Esophagus squamous epithelium (tissue), 5 donors: ENCODE measurements around the gene GDI2. TPM values are rescaled to one million over a fixed set of nuclear protein-coding genes. Genes with fewer than 3 reads are reported as not detected.
"Not testable (repeated sequence)": the region's sequence is repeated elsewhere in the genome, so short reads cannot be mapped to it uniquely, and the experiment has no call there.

Experiments used
- DNase-seq: peaks from one replicate; lab custom pipeline; 2025; lab: John Stamatoyannopoulos, UW
- H3K27ac ChIP-seq, 4 donors: fragments of 200-600 bp; sonication (generic); one replicate each; pipeline ENCODE4 v1.5.1; 2016 to 2019; ENCODE audit warnings: mild to moderate bottlenecking in 1 of 4
- H3K27me3 ChIP-seq, 4 donors: fragments of 200-600 bp; sonication (generic); 1 replicate in 3 of 4; 2 replicates in 1 of 4; pipeline versions ENCODE4 v1.5.1 to v1.6.0; 2017 to 2021; ENCODE audit warnings: antibody characterized with exemption in 1 of 4
- H3K36me3 ChIP-seq, 3 donors: fragments of 200-600 bp; sonication (generic); one replicate each; pipeline ENCODE4 v1.5.1; 2016 to 2019
- H3K4me1 ChIP-seq, 3 donors: fragments of 200-600 bp; sonication (generic); one replicate each; pipeline ENCODE4 v1.5.1; 2017 to 2019
- H3K4me3 ChIP-seq, 4 donors: fragments of 200-600 bp; sonication (generic); 1 replicate in 3 of 4; 2 replicates in 1 of 4; pipeline ENCODE4 v1.5.1; 2016 to 2019; ENCODE audit warnings: mild to moderate bottlenecking in 2 of 4, moderate library complexity in 1 of 4
- H3K9me3 ChIP-seq, 3 donors: fragments of 200-600 bp; sonication (generic); one replicate each; pipeline ENCODE4 v1.5.1; 2016 to 2019
- POLR2A ChIP-seq, 4 donors: fragments of 450-650 bp; IDR thresholded peaks; one replicate each; pipeline ENCODE4 v1.6.1; 2017; ENCODE audit warnings: antibody characterized with exemption in 4 of 4, mild to moderate bottlenecking in 4 of 4, moderate library complexity in 3 of 4
- WGBS, 2 donors: methylation state at CpG; one replicate each; pipeline ENCODE4 v1.1.5; 2018; 5-methylcytosine and 5-hydroxymethylcytosine counted together
- intact Hi-C: fragments of 100-400 bp; cut with DNase I; formaldehyde crosslinking; loops from one replicate; pipeline ENCODE4 v1.15.0; 2022
- total RNA-seq, 4 donors: library from RNA; depleted of rRNA; stranded (reverse); fragments of >200 nt; gene quantifications; one replicate each; pipeline ENCODE4 v1.1.0, GENCODE V29; 2016
- TF ChIP-seq, protein P1 (sequence below), 6 experiments: fragments of 450-650 bp in 4 of 6; fragments of 200-600 bp in 2 of 6; sonication (generic) in 2 of 6; IDR thresholded peaks; one replicate each; pipeline ENCODE4 v1.5.1; 2016 to 2019; ENCODE audit warnings: antibody characterized with exemption in 6 of 6, mild to moderate bottlenecking in 4 of 6, moderate library complexity in 4 of 6
- donor health status: DM: yes; HTN: yes; CAD: no.

Gene GDI2
- total RNA-seq, 4 donors from 2014 or later: 153 to 299 (median 257) TPM

DNA sequence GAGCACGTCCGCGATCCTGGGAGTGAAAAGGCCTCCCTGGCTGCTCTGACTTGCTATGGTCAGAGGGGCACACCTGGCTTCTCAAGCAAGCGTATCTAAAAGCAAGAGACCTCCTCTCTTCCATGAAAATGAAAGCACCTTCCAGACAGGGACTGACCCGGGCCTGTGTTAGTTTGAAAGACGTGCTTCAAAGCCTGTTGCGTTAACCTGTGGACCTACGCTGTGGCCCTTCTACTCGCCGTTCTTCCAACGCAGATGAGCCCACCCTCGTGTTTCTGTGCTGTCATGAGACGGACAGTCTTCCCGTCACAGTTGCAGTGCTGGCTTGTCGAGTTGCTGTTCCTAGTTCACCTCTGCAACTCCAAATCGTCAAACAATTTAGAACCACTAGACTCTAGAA is 15.5 kb upstream of the GDI2 start:
- WGBS, 2 donors: 90 to 91% methylated on average over 15 to 16 of the region's 16 CpGs

DNA sequence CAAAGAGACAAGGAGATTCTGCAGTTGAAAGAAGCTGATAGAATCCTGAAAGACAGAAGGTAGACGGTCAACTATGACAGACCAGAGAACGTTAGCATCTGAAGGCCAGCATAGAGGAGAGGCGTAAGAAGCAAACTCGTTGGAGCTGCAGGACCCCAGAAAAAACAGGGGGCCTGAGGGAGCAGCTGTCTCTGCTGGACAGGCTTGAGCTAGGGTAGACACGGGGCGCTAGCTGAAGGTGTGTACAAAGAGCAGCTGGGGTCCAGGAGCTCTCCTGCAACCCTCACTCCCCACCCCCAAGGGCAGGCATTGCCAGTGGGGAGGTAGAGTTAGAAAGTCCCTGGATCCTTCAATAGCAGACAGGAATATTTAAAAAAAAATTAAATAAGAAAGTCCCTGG is 14.6 kb upstream of the GDI2 start:
- H3K36me3 ChIP-seq: no peaks in the 10 kb centered on the region
- H3K4me1 ChIP-seq: peaks cover 0 to 8% (median 4%) of the 10 kb centered on the region in 3 donors
- H3K4me3 ChIP-seq: no peak overlapping the region
- no peaks in the 10 kb centered on the region for H3K9me3 ChIP-seq
- 80 to 88% methylated on average over 6 of the region's 6 CpGs for WGBS, 2 donors
- no peaks in the 10 kb centered on the region for H3K27me3 ChIP-seq
- intact Hi-C loops: no loop called here
- TF ChIP-seq, protein P1, sequence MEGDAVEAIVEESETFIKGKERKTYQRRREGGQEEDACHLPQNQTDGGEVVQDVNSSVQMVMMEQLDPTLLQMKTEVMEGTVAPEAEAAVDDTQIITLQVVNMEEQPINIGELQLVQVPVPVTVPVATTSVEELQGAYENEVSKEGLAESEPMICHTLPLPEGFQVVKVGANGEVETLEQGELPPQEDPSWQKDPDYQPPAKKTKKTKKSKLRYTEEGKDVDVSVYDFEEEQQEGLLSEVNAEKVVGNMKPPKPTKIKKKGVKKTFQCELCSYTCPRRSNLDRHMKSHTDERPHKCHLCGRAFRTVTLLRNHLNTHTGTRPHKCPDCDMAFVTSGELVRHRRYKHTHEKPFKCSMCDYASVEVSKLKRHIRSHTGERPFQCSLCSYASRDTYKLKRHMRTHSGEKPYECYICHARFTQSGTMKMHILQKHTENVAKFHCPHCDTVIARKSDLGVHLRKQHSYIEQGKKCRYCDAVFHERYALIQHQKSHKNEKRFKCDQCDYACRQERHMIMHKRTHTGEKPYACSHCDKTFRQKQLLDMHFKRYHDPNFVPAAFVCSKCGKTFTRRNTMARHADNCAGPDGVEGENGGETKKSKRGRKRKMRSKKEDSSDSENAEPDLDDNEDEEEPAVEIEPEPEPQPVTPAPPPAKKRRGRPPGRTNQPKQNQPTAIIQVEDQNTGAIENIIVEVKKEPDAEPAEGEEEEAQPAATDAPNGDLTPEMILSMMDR (IDR thresholded peaks at IDR 0.05): no peak
- DNase-seq: no peak
- no peak overlapping the region for H3K27ac ChIP-seq

More for the DNA sequence above, 15.5 kb upstream of the GDI2 start:
- intact Hi-C loops: no loop called here
- no peak overlapping the region for H3K4me3 ChIP-seq
- H3K36me3 ChIP-seq: no peaks in the 10 kb centered on the region
- DNase-seq: no peak
- H3K27me3 ChIP-seq: no peaks in the 10 kb centered on the region
- no peak for TF ChIP-seq POLR2A (IDR thresholded peaks at IDR 0.05)
- TF ChIP-seq, protein P1 (IDR thresholded peaks at IDR 0.05): no peak
- no peak overlapping the region for H3K27ac ChIP-seq
- no peaks in the 10 kb centered on the region for H3K9me3 ChIP-seq
- H3K4me1 ChIP-seq: peaks cover 0 to 17% (median 7%) of the 10 kb centered on the region in 3 donors

DNA sequence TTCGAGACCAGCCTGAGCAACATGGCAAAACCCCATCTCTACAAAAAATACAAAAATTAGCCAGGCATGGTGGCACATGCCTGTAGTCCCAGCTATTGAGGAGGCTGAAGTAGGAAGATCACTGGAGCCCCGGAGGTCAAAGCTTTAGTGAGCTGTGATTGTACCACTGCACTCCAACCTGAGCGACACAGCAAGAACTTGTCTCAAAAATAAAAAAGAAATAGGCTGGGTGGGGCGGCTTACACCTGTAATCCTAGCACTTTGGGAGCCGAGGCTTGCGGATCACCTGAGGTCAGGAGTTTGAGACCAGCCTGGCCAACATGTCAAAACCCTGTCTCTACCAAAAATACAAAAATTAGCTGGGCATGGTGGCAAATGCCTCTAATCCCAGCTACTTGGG is 13.3 kb upstream of the GDI2 start:
- WGBS, 2 donors: 90 to 92% methylated on average over 5 to 6 of the region's 6 CpGs
- H3K27me3 ChIP-seq, H3K4me1 ChIP-seq, H3K4me3 ChIP-seq, H3K36me3 ChIP-seq, DNase-seq, H3K27ac ChIP-seq, H3K9me3 ChIP-seq, intact Hi-C loops: not testable (repeated sequence)

DNA sequence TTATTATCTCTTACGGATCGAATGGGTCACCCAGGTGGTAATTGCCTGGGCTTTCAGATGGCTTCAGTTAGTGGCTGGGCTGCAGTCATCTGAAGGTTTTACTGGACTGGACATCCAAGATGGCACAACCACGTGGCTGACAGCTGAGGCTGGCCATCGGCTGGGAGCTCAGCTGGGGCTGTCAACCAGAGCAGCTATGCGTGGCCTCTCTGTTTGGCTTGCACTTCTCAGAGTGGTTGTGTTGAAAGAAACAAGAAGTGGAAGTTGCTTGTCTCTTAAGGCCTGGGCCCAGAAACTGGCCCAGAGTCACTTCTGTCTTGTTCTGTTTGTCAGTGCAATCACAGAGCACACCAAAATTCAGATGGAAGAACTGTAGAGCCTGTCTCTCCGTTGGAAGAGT is 5.7 kb upstream of the GDI2 start:
- intact Hi-C loops: no loop called here
- H3K4me1 ChIP-seq: peaks cover 4 to 12% (median 8%) of the 10 kb centered on the region in 3 donors
- DNase-seq: no peak
- no peaks in the 10 kb centered on the region for H3K36me3 ChIP-seq
- TF ChIP-seq POLR2A (IDR thresholded peaks at IDR 0.05): no peak
- TF ChIP-seq, protein P1 (IDR thresholded peaks at IDR 0.05): no peak
- 84 to 86% methylated on average over 6 of the region's 6 CpGs for WGBS, 2 donors
- no peak overlapping the region for H3K4me3 ChIP-seq
- H3K9me3 ChIP-seq: no peaks in the 10 kb centered on the region
- H3K27me3 ChIP-seq: no peaks in the 10 kb centered on the region
- no peak overlapping the region for H3K27ac ChIP-seq

DNA sequence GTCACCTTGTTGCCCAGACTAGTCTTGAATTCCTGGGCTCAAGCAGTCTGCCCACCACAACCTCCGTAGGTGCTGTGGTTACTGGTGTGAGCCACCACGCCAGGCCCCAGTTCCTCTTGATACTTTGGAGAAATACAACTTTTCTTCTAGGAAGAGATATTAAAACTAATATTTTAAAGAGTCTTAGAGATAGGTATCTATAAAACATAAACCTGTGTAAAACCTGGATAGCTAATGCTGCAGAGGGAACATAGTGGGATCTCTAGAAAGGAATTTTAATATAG is 4.8 kb upstream of the GDI2 start:
- DNase-seq: no peak
- no peak overlapping the region for H3K4me3 ChIP-seq
- H3K4me1 ChIP-seq: peaks cover 4 to 14% (median 8%) of the 10 kb centered on the region in 3 donors
- H3K9me3 ChIP-seq: no peaks in the 10 kb centered on the region
- intact Hi-C loops: no loop called here
- no peak overlapping the region for H3K27ac ChIP-seq
- no peaks in the 10 kb centered on the region for H3K27me3 ChIP-seq
- 89 to 94% methylated on average over 2 of the region's 2 CpGs for WGBS, 2 donors
- H3K36me3 ChIP-seq: no peaks in the 10 kb centered on the region
- no peak for TF ChIP-seq POLR2A (IDR thresholded peaks at IDR 0.05)
- TF ChIP-seq, protein P1 (IDR thresholded peaks at IDR 0.05): no peak
